Progenitor cell of endocrine pancreas (in vitro differentiated cells): ENCODE results near the gene MARK1. TPM values are rescaled to one million over a fixed set of nuclear protein-coding genes. Genes with fewer than 3 reads are reported as not detected.

Source experiments
- DNase-seq: peaks from one replicate; pipeline ENCODE4 v3.0.0; 2021; ENCODE audit warnings: low spot score; ENCODE audit not compliant: unreplicated experiment
- H3K27ac Mint-ChIP-seq: 2 replicates; pipeline ENCODE4 v1.8.0; 2021; ENCODE audit warnings: mild to moderate bottlenecking, moderate library complexity, mixed read lengths
- H3K27me3 Mint-ChIP-seq: 2 replicates; pipeline ENCODE4 v1.8.0; 2021; ENCODE audit warnings: mixed read lengths
- H3K36me3 Mint-ChIP-seq: 2 replicates; pipeline ENCODE4 v1.8.0; 2022; ENCODE audit warnings: mixed read lengths; ENCODE audit not compliant: insufficient read depth
- H3K4me1 Mint-ChIP-seq: 2 replicates; pipeline ENCODE4 v1.8.0; 2021; ENCODE audit warnings: low read depth, mixed read lengths
- H3K4me3 Mint-ChIP-seq: 2 replicates; pipeline ENCODE4 v1.8.0; 2021; ENCODE audit warnings: low read depth, mild to moderate bottlenecking, moderate library complexity, mixed read lengths
- H3K9me3 Mint-ChIP-seq: 2 replicates; pipeline ENCODE4 v1.8.0; 2021; ENCODE audit warnings: low read depth, mixed read lengths
- CTCF ChIP-seq: fragments of 200-600 bp; sonication (generic); IDR thresholded peaks from one replicate; pipeline ENCODE4 v1.5.0; 2021; ENCODE audit warnings: antibody characterized with exemption, mild to moderate bottlenecking; ENCODE audit not compliant: unreplicated experiment
- long read RNA-seq: library from polyadenylated mRNA; unstranded; transcript quantifications from one replicate; pipeline ENCODE4 v2.0.0, GENCODE V29; 2020
- total RNA-seq: library from RNA; stranded (reverse); gene quantifications from 2 replicates; pipeline ENCODE4 v1.2.1, GENCODE V29; 2021

Gene MARK1
- 10.8 and 14.4 TPM in 2 replicates for total RNA-seq
- long read RNA-seq, full-length matches to known transcripts = 2 of 11 reads
- long read RNA-seq, partial matches to known transcripts = 5 of 11 reads
- long read RNA-seq, other reads (novel, unspliced or antisense) = 4 of 11 reads

GRCh38 chr1:220527908-220528678, at the start of gene MARK1:
TSS of gene MARK1 (plus strand) at chr1:220528136. CDS start at chr1:220528823, 687 bp downstream.
- Mint-ChIP-seq H3K27ac (peak within 1 kb of the TSS; percentile 97), H3K27me3 (peaks cover 39% of the 10 kb centered on the region), H3K36me3 (no peaks in the 10 kb centered on the region), H3K4me3 (peak within 1 kb of the TSS; percentile 93), H3K9me3 (no peaks in the 10 kb centered on the region), H3K4me1 (peaks cover 26% of the 10 kb centered on the region)
- TF ChIP-seq CTCF = no peak
- DNase-seq = peak; percentile 30

GRCh38 chr1:220483700-220484099, 44.2 kb upstream of the MARK1 start:
- Mint-ChIP-seq H3K27me3 (peaks cover 7% of the 10 kb centered on the region), H3K9me3 (peaks cover 3% of the 10 kb centered on the region), H3K4me3 (no peak overlapping the region), H3K4me1 (peaks cover 24% of the 10 kb centered on the region), H3K36me3 (no peaks in the 10 kb centered on the region), H3K27ac (peak overlapping the region; percentile 68)
- DNase-seq = no peak
- TF ChIP-seq CTCF = no peak

GRCh38 chr1:220484135-220484534, 43.8 kb upstream of the MARK1 start:
- Mint-ChIP-seq H3K9me3 (peaks cover 3% of the 10 kb centered on the region), H3K27me3 (peaks cover 7% of the 10 kb centered on the region), H3K36me3 (no peaks in the 10 kb centered on the region)

GRCh38 chr1:220485131-220485530, 42.8 kb upstream of the MARK1 start:
- H3K27me3 Mint-ChIP-seq = peaks cover 7% of the 10 kb centered on the region
- H3K9me3 Mint-ChIP-seq = peaks cover 3% of the 10 kb centered on the region
- no peak for DNase-seq
- H3K4me1 Mint-ChIP-seq = peaks cover 27% of the 10 kb centered on the region
- no peak for TF ChIP-seq CTCF
- H3K27ac Mint-ChIP-seq = peak overlapping the region; percentile 57
- H3K36me3 Mint-ChIP-seq = no peaks in the 10 kb centered on the region
- no peak overlapping the region for H3K4me3 Mint-ChIP-seq

More at GRCh38 chr1:220484135-220484534, 43.8 kb upstream of the MARK1 start:
- no peak for TF ChIP-seq CTCF
- DNase-seq = no peak
- no peak overlapping the region for H3K4me3 Mint-ChIP-seq
- peaks cover 27% of the 10 kb centered on the region for H3K4me1 Mint-ChIP-seq
- no peak overlapping the region for H3K27ac Mint-ChIP-seq

GRCh38 chr1:220485791-220486190, 42.1 kb upstream of the MARK1 start:
- Mint-ChIP-seq H3K9me3 (peaks cover 3% of the 10 kb centered on the region), H3K36me3 (no peaks in the 10 kb centered on the region), H3K27me3 (peaks cover 7% of the 10 kb centered on the region), H3K27ac (no peak overlapping the region), H3K4me1 (peaks cover 27% of the 10 kb centered on the region), H3K4me3 (no peak overlapping the region)
- no peak for TF ChIP-seq CTCF
- DNase-seq = no peak
